Neural crest cell (in vitro differentiated cells): ENCODE results near the gene RNF123. TPM values are rescaled to one million over a fixed set of nuclear protein-coding genes. Genes with fewer than 3 reads are reported as not detected.

Experiments used
- DNase-seq: peaks from one replicate; pipeline ENCODE4 v3.0.0; 2021; ENCODE audit warnings: low read depth, mixed read lengths, low spot score
- H3K27ac Mint-ChIP-seq: one replicate; pipeline ENCODE4 v1.8.0; 2021; ENCODE audit warnings: mild to moderate bottlenecking, mixed read lengths; ENCODE audit not compliant: unreplicated experiment
- H3K27me3 Mint-ChIP-seq: 2 replicates; pipeline ENCODE4 v1.8.0; 2021; ENCODE audit warnings: low read depth, mild to moderate bottlenecking, mixed read lengths
- H3K36me3 Mint-ChIP-seq: 2 replicates; pipeline ENCODE4 v1.8.0; 2021; ENCODE audit warnings: low read depth, mild to moderate bottlenecking, mixed read lengths
- H3K4me1 Mint-ChIP-seq: 2 replicates; pipeline ENCODE4 v1.8.0; 2021; ENCODE audit warnings: mixed read lengths
- H3K4me3 Mint-ChIP-seq: one replicate; pipeline ENCODE4 v1.8.0; 2021; ENCODE audit warnings: mild to moderate bottlenecking, mixed read lengths
- H3K9me3 Mint-ChIP-seq: 2 replicates; pipeline ENCODE4 v1.8.0; 2021; ENCODE audit warnings: mixed read lengths
- total RNA-seq: library from RNA; stranded (reverse); gene quantifications from 2 replicates; pipeline ENCODE4 v1.2.1, GENCODE V29; 2021
- TF ChIP-seq, protein P1 (sequence below): fragments of 200-600 bp; sonication (generic); conservative IDR thresholded peaks from 2 replicates; pipeline ENCODE4 v1.5.0; 2021; ENCODE audit warnings: antibody characterized with exemption, mild to moderate bottlenecking

The RNF123 gene
- total RNA-seq, 1 donor from 2014 or later: 42.4 TPM

GRCh38 chr3:49750056-49750455 is 60.7 kb downstream of the RNF123 start:
- Mint-ChIP-seq H3K9me3 (no peaks in the 10 kb centered on the region), H3K27ac (no peak overlapping the region), H3K4me3 (no peak overlapping the region), H3K27me3 (no peaks in the 10 kb centered on the region), H3K36me3 (peaks cover 6% of the 10 kb centered on the region), H3K4me1 (peaks cover 18% of the 10 kb centered on the region)
- DNase-seq: no peak
- TF ChIP-seq, protein P1, sequence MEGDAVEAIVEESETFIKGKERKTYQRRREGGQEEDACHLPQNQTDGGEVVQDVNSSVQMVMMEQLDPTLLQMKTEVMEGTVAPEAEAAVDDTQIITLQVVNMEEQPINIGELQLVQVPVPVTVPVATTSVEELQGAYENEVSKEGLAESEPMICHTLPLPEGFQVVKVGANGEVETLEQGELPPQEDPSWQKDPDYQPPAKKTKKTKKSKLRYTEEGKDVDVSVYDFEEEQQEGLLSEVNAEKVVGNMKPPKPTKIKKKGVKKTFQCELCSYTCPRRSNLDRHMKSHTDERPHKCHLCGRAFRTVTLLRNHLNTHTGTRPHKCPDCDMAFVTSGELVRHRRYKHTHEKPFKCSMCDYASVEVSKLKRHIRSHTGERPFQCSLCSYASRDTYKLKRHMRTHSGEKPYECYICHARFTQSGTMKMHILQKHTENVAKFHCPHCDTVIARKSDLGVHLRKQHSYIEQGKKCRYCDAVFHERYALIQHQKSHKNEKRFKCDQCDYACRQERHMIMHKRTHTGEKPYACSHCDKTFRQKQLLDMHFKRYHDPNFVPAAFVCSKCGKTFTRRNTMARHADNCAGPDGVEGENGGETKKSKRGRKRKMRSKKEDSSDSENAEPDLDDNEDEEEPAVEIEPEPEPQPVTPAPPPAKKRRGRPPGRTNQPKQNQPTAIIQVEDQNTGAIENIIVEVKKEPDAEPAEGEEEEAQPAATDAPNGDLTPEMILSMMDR: no peak

GRCh38 chr3:49751501-49751900 is 62.1 kb downstream of the RNF123 start:
- TF ChIP-seq, protein P1: no peak

DNA sequence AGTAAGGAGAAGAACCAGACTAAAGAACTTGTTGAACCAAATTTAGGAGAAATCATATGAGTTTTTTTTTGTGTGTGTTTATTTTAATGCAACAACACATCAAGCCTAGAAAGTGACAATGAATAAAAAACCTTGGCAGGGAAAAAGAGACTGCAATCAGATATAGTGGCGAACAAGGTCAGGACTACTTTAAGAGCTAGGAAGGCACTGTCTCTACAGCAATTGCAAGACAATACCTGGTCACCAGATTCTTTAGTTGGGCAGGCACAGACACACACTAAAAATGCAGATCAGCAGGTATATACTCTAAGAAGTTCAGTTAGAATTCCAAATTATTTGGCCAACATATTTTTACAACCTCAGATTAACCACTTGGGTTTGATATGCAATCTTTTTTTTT is 65.2 kb downstream of the RNF123 start:
- DNase-seq: no peak

More at GRCh38 chr3:49751501-49751900, 62.1 kb downstream of the RNF123 start:
- H3K4me1 Mint-ChIP-seq: peaks cover 26% of the 10 kb centered on the region
- no peak overlapping the region for H3K4me3 Mint-ChIP-seq
- H3K27ac Mint-ChIP-seq: no peak overlapping the region
- no peaks in the 10 kb centered on the region for H3K9me3 Mint-ChIP-seq
- peaks cover 6% of the 10 kb centered on the region for H3K36me3 Mint-ChIP-seq
- H3K27me3 Mint-ChIP-seq: no peaks in the 10 kb centered on the region
- no peak for DNase-seq

DNA sequence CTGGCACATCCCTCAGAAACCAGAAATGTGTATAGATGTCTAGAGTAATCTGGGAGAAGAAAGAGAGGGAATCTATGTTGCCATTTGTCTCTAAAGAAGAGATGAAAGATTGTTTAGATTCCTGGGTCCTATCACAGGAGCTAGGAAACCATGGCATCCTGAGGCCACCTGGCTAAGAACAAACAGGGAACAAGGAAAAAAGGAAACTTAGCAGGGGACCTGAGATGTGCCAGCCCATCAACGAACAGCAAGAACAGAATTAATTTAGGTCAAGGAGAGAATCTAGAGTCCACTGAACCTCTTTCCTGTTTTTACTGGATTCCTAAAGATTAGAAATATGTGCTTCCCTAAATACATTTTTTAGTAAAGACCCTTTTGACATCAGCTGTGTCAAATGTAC is 66.7 kb downstream of the RNF123 start:
- peaks cover 3% of the 10 kb centered on the region for H3K36me3 Mint-ChIP-seq
- DNase-seq: no peak
- no peak overlapping the region for H3K4me3 Mint-ChIP-seq
- H3K4me1 Mint-ChIP-seq: peaks cover 13% of the 10 kb centered on the region
- H3K27ac Mint-ChIP-seq: no peak overlapping the region
- TF ChIP-seq, protein P1: no peak
- no peaks in the 10 kb centered on the region for H3K27me3 Mint-ChIP-seq
- H3K9me3 Mint-ChIP-seq: no peaks in the 10 kb centered on the region

More for the DNA sequence above, 65.2 kb downstream of the RNF123 start:
- H3K27me3 Mint-ChIP-seq: no peaks in the 10 kb centered on the region
- H3K4me3 Mint-ChIP-seq: no peak overlapping the region
- H3K4me1 Mint-ChIP-seq: peaks cover 12% of the 10 kb centered on the region
- peaks cover 3% of the 10 kb centered on the region for H3K36me3 Mint-ChIP-seq
- TF ChIP-seq, protein P1: no peak
- no peaks in the 10 kb centered on the region for H3K9me3 Mint-ChIP-seq
- H3K27ac Mint-ChIP-seq: no peak overlapping the region

- peaks cover 3% of the 10 kb centered on the region for H3K36me3 Mint-ChIP-seq
- H3K27ac Mint-ChIP-seq: no peak overlapping the region
- no peak overlapping the region for H3K4me3 Mint-ChIP-seq
- no peaks in the 10 kb centered on the region for H3K27me3 Mint-ChIP-seq
- peaks cover 13% of the 10 kb centered on the region for H3K4me1 Mint-ChIP-seq
- no peak for DNase-seq
- TF ChIP-seq, protein P1: no peak
- no peaks in the 10 kb centered on the region for H3K9me3 Mint-ChIP-seq
Observed at GRCh38 chr3:49757197-49757596, 67.8 kb downstream of the RNF123 start.

GRCh38 chr3:49759226-49759625 is 69.9 kb downstream of the RNF123 start:
- TF ChIP-seq, protein P1: no peak
- H3K4me3 Mint-ChIP-seq: no peak overlapping the region
- no peak overlapping the region for H3K27ac Mint-ChIP-seq
- H3K27me3 Mint-ChIP-seq: no peaks in the 10 kb centered on the region
- no peaks in the 10 kb centered on the region for H3K36me3 Mint-ChIP-seq
- H3K9me3 Mint-ChIP-seq: no peaks in the 10 kb centered on the region
- H3K4me1 Mint-ChIP-seq: peaks cover 13% of the 10 kb centered on the region
- no peak for DNase-seq
